ENCODE measurements around the gene KCNAB1.

GRCh38 chr3:156376199-156376598, 255.8 kb downstream of the KCNAB1 start:
- TF ChIP-seq CTCF (IDR thresholded peaks at IDR 0.05) (no peak), POLR2A (IDR thresholded peaks at IDR 0.05) (no peak)

Measured in lower leg skin (tissue), 3 donors.